Esophagus mucosa (tissue), 1 donor: ENCODE measurements around the gene IQCC. TPM values are rescaled to one million over a fixed set of nuclear protein-coding genes. Genes with fewer than 3 reads are reported as not detected.

Source experiments
- ATAC-seq: fragments of 200-7000 bp; cut with Tn5 transposase; one replicate; pipeline ENCODE4 v1.9.1; 2020
- total RNA-seq: library from RNA; stranded (reverse); gene quantifications from one replicate; pipeline ENCODE4 v1.2.4, GENCODE V29; 2023
- donor health status: DM: yes; HTN: yes; CAD: no.

Gene IQCC
- total RNA-seq, 1 donor from 2014 or later = 1.3 TPM

DNA sequence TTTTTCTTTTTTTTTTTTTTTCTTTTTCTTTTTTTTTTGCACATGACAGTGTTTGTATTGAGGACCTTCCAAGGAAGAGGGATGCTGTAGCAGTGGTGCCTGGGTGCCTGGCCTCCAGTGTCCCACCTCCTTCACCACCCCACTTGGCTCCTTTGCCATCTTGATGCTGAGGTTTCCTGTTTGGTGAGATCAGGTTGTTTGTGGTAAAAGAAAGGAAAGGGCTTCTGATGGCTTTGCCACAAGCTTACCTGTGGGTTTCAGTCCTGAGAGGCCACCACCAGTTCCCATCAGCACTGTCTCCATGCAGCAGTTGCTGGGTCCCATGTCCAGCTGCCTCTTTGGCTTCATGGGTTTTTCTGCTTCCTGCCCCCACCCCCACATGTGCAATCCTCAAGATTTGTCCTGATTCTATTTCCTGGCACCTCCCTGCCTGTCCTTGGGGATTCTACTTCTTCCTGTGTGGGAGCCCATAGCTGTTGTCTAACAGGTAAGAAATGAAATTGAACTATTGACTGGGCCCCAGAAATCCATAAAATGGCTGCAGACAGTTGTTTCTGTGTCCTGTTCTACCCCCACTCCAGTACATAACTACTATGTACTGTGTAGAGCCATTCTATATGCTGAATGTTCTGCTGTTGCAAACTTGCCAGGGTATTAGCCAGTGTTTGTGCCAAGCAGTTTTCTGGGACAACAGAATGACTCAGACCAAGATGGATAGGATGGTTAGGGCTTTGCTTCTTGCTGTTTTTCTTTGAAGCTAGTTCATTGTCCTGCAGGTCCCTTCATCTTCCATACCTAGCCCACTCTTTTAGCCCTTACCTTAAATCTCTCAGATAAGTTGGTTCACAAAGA, 9.3 kb upstream of the IQCC start:
- ATAC-seq = no peak

DNA sequence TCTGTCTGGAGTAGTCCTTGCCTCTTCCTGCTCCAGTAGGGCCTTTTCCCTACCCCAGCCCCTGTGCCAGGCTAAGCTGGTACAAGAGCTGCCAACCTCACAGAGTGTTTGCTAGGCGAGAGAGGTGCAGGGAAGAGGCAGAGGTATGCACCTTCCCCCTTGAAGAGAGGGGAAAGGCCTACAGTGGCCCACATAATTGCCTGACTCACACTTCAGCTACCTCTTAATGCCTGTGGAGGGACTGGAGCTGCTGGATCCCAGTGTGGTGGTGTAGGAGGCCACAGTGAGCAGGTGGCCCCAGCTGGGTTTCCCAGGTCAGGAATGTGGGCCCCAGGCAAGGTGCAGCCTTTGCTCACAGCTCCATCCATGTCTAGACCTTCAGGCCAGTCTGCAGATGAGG, 8.4 kb upstream of the IQCC start:
- ATAC-seq = no peak

DNA sequence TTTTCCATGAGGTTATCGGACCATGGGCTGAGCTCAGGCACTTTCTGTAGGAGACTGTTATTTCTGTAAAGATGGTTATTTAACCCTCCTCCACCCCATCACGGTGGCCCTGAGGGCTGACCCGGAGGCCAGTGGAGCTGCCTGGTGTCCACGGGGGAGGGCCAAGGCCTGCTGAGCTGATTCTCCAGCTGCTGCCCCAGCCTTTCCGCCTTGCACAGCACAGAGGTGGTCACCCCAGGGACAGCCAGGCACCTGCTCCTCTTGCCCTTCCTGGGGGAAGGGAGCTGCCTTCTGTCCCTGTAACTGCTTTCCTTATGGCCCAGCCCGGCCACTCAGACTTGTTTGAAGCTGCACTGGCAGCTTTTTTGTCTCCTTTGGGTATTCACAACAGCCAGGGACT, 7.6 kb upstream of the IQCC start:
- ATAC-seq = no peak

DNA sequence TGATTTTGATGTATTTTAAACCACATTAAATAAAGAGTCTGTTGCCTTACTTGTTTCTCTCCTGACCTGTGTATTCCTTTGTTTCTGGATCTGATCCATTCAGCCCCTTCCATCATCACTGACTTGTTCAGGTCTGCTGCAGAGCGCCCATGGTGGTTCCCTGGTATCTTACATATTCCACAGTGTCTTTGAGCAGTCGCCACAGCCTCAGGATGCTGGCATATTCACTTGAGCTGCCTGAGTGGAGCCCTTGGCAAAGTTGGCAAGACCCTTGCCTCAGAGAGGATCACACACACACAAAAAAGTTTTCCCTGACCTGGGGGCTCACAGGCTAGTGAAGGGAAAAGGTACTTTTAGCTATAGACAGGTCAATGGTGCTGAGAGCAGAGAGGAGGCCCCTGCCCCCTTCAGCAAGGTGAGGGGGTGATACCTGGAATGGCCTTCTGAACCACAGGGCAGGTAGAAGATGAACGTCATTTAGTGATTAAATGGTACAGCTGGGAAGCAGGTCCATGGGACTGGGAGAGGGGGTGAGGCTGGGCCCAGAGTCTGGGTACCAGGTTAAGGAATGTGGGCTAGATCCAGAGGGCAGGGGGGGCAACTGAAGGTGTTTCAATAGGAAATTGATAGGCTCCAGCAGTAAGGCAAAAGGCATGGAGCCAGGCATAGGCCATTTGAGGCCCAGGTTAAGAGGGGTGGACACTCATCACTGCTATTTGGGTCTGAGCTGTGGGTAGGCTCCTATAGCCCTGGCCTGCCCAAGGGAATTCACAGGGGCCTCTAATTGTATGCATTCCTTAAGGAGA, 7.0 kb upstream of the IQCC start:
- no peak for ATAC-seq

DNA sequence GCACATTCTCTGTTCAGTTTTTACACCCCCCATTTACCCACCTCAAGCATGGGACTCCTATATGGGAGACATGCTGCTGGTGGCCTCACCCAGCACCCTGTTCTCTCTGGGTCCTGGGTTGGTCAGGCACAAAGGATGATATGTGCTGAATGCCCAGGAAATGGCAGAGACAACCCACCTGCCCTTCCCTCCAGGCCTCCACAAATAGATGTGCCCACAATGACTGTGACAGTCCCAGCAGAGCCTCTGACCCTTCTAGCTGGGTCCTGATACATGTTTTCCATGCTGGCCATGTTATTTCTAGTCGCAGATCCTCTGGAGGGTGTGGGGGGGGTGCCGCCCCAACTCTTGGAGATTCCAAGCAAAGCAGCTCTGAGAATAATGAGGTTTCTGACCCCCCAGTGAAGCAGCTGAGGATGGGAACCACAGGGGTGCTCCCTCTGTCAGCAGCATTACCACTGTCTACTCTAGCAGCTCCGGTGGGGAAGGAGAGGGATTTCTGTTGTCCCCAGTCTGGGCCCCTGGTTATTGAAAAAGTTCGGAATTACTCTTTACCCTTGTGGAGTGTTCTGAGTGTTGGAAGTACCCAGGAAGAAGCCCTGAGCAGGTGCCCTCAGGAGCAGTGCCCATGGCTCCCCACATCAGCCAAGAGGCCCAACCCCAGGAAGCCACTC, 6.3 kb upstream of the IQCC start:
- no peak for ATAC-seq

DNA sequence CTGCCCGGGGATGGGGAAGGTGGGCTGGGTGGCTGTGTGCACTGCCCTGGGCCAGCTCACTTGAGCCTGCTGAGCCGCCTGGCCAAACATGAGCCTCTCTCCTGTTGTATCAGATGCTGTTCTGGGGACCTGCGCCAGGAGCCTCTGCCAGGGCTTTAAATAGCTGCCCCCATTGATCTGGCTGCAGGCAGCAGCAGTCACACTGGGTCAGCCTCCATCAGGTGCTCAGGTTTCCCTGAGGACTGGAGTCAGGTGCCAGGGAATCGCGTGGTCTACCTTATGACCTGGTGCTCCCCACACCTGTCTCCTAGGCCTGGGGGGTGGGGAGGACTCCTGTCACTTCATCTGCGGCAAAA, 5.8 kb upstream of the IQCC start:
- ATAC-seq = no peak

DNA sequence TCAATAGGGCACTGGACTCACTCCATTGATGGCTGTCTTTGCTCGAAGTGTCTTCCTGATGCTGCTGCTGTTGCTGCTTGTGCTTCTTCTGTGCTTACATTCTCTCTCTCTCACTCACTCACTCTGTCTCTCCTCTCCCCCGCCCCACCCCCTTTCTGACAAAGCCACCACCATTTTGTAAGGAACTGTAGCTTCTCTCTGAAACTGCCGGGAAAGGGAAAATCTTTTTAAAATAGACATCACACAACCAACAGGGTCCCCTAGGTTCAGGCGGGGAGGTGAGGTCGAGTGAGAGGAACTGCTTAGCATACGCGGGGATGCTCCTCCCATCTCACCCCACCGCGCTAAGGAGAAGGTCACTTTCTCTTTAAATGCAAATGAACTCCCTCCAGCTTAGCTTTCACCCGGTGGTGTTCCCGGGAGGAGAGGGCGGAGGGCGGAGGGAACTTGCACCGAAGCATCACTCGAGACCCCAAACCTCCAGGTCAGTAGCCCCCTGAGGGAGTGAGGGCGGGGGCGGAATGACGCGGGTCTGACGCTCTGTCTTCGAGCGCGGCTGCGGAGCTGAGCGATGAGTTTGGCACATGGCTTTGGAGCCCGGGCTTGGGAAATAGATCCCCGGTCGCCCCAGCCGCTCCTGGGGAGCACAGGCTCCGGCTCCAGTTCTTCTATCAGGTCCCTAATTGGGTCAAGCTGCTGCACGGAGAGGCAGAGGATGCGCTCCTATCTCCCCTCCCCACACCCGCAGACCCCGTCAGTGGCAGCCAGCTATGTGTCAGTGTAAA, 5.1 kb upstream of the IQCC start, which contains the start of gene CCDC28B:
Gene CCDC28B (plus strand): TSS at position 370 of the 785 bp plus-strand sequence. CDS start 1,341 bp downstream, outside the sequence.
- ATAC-seq = peak; percentile 26

DNA sequence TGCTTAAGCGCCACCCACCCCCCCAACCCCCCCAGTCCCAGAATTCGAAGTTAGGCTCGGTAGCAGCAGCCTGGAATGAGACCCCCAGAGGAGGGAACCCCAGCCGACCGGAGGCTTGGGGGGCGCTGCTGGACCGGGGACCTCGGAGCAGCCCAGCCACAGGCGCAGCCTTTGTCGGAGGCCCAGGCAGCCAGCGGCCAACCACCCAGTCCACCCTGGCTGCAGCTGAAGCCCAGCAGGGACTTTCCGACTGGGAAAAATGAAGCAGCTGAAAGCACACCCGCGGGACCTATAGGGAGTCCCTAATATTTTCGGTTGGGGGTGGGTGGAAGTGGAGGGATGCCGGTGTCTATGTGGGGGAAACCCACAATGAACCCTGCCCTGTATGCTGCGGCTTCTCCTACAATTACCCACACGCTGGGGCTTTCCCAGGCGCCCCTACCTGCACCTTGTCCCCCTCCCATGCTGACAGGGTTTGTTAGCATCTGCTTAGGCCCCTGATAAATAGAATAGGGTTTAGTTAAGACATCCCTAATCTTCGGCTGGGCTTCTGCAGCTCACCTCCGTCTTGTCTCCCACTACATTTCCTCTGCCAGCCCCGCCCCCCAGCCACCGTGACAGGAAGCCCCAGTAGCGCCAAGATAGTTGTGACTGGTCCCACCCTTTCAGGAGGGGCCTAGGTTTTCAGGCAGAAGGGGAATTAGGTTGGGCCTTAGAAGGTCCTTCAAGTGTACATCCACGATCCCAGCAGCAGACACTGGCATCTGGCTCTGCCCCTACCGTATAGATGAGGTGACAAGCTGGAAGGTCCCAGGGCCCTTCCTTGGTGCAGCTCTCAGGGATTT, 4.2 kb upstream of the IQCC start:
- peak; percentile 9 for ATAC-seq

DNA sequence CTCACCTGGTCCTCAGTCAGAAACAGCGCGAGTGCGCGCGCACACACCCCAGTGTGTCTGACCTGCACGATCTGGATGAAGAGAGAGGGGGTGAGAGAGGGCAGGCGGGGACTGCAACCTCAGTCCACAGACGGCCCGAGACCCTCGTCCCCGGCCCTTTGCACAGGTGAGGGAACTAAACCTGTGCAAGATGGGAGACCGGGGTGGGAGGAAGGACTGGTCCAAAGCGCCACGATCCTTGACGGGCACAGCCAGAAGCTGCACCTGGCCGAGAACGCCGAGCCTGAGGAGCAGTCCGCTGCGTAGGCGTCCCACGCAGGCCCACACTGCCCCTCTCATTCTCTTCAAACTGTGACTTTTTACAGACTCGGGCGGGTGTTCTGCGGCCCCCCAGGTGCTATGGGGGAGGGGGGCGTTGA, 519 bp upstream of the IQCC start:
- peak; percentile 13 for ATAC-seq

DNA sequence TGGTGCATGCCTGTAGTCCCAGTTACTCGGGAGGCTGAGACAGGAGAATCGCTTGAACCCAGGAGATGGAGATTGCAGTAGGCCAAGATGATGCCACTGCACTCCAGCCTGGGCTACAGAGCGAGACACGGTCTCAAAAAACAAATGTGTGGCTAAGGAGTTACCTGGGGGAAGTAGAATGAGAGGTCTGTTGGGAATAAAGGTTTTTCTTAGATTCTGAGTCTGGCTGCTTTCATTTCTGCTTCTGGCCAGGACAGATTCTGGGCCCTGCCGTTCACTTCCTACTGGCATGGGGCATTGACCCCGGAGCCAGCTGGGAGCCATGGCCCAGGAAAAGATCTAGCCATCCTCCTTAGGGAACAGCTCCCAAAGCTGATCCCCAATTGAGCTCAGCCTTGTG, 3.0 kb downstream of the IQCC start:
- ATAC-seq = no peak

DNA sequence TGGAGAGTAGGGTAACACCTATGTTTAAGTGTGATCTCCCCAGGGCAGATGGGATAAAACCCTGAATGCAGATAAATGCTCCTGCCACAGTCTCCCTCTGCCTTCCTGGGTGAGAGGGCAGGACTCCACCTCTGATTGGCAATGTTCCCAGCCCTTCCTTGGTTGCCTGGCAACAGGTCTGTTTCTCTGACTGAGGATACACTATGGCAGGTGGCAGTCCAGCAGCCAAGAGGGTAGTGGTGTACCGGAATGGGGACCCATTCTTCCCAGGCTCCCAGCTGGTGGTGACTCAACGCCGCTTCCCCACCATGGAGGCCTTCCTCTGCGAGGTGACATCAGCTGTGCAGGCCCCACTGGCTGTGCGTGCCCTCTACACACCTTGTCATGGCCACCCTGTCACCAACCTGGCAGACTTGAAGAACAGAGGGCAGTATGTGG, 3.4 kb downstream of the IQCC start, which contains the start of gene DCDC2B:
Gene DCDC2B (plus strand): TSS at position 199 of the 438 bp plus-strand sequence. CDS start 5 bp downstream, at position 204.
- ATAC-seq = peak; percentile 36

DNA sequence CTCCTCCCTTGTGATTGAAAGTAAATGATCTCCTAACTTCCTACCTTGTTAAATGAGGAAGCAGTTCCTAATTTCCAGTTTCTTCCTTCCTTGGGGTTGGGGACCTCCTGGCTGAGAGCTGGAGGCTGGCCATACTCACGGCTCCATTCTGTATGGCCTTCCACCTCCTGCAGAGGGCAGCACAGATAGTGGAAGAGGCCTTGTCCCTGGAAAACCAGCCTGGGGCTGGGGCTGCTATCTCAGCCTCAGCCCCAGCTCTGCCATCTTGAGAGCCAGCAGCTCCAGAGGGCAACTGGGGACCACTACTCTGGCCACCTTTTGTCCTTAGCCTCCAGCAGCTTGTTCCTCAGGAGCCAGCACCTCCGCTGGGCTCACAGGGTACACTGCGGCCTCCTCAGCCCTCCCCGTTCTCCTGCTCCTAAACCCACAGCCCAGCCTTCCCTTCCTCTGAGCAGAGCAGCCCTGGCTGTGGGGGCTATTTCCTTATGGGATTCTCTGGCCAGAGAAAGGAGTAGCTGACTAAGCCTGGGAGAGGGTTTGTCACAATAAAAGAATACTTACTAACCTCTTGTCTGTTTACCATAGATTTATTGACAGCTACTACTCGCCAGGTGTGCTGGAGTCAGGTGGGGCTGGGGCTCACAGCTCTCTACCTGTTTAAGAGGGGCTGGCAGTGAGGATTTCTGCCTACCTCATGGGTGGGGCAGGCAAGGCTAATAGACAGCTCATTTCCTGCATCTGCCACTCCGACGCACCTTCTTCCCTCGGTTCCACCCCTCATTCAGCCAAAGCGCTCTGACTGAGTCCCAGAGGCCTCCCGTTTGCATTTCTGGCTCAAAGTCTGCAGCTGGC, 10.4 kb downstream of the IQCC start:
- ATAC-seq = peak; percentile 68

DNA sequence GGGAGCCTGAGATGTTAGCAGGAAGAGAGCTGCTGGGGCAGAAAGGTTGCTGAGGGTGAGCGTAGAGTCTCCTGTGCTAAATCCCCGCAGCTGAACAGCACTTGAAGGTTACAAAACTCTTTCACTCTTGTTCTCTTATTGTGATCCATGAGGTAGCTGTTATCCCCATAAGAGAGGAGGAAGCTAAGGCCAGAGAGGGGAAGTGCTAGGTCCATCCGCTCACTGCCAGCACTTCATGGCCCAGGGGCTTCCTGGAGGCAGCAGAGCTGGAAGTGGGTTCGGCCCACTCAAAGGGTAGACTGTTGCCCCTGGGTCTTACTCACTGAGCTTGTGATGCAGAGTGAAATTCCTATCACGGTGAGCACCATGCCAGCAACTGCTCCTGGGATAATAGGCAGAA, 11.1 kb downstream of the IQCC start:
- no peak for ATAC-seq

DNA sequence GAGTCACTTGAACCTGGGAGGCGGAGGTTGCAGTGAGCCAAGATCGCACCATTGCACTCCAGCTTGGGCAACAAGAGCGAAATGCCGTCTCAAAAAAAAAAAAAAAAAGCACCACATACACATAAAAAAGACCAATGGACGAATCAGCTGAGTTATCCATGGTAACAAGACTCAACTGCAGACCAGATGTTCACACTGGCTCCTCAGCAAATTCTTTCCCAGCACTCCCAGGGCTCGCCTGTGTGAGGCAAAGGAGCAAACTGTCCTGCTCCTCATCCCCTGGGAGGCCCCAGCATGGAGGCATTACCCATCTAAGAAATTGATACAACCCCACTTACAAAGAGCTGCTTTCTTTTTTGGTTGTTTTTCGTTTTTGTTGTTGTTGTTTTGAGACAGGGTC, 13.6 kb downstream of the IQCC start:
- ATAC-seq = no peak

DNA sequence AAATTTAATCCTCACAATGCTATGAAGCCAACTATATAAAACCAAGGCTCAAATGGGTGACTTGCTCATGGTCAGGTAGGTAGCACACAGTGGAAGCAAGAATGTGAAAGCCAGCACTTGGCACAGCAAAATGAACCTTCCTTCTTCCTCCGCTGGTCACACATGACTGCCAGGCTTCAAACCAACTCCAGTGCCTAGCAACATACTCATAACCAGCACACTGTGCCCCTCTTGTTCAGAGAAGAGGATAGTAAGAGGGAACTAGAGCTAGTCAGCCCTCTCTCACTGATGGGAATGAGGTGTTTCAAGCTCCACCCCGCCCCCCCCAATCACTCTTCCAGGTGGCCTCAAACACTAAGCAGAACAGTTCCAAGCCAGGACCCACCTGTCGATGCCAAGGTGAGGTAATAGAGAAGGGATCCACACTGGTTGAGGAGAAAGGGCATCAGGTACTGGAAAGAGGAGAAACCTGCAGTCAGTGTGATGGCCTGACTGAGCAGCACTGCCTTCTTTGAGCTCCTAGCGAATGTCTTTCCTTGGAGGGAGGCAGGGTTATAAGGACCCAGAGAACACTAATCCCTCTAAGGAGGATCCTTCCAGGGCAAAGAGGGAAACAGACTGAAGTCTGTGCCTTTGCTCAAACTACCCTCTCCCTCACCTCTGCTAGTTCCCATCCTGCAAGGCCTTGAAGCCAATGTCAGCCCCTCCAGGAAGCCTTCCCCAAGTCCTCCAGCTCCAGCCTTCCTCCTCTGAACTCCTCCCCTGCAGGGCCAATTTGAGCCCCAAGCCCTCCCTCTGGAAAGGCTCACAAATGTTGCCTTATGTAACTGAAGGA, 15.5 kb downstream of the IQCC start:
- no peak for ATAC-seq

DNA sequence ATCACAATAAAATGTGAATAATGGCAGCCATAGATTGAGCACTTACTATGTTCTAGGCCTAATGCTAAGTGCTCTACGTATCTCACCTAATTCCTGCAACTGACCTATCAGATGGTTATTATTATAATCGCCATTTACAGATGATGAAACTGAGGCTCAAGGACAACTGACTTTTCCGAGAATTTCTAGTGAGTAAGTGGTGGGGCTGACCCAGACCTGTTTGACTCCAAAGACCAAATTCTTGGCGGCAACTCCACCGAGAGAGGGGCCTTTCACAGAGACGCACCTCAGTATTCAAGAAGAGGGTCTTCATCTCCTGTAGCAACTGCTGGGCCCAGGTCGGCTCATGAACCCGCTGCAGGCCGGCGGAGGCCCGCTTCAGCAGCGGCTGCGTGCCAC, 16.1 kb downstream of the IQCC start:
- ATAC-seq = no peak

DNA sequence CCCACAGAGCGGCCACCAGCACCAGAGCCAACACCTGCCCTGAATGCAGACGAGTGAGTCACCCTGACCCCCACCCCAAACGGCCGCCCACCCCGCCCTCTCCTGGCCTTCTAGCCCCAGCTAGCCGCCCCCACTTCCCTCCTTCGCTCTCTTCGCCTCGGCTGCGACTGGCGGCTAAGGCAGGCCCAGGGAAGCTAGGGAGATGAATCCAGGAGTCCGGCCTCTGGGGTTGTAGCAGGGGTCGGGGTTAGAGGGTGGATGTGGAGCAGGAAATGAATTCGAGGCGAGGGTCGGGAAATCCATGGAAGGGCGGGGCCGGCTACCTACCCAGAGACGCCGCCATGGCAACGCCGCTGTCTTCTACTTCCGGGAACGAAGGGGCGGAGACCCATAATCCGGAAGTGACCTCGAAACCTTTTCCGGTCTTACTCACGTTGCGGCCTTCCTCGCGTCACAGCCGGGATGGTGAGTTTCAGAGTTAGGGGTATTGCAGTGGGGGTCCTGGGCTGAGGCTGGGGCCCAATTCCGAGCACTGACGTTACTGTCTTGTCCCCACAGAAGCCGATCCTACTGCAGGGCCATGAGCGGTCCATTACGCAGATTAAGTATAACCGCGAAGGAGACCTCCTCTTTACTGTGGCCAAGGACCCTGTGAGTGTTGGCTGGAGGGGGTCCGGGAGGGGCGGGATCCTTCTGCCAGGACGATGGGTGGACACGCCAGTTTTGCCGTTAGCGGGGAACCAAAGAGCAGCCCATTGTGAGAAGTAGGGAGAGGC, 16.7 kb downstream of the IQCC start, which contains the start of the genes EIF3I and TMEM234:
Gene EIF3I (plus strand): TSS at position 428 of the 776 bp plus-strand sequence. CDS start 35 bp downstream, at position 463.
Gene TMEM234 (minus strand): TSS at position 374 of the 776 bp plus-strand sequence. CDS start 31 bp downstream, at position 343.
- ATAC-seq = peak; percentile 89

DNA sequence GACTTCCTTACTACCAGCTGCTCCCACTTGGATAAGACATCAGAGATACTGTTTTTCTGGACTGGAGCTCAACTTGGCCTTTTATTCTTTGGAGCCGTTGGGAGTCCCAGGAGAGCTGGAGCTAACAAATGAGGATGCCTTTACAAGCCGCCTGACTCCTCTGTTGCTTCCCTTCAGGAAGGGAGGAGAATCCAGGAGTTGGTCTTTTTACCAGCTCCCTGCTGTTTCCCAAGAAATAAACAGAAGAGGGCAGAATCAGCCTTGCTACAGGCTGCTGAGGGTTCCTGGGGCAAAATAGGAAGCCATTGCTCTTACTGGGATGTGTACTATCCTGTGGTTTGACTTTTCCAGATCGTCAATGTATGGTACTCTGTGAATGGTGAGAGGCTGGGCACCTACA, 18.2 kb downstream of the IQCC start:
- ATAC-seq = no peak
